ENCODE data around the gene RASSF7. TPM values are rescaled to one million over a fixed set of nuclear protein-coding genes. Genes with fewer than 3 reads are reported as not detected.

The RASSF7 gene
- total RNA-seq, 1 donor from 2014 or later = 32.3 TPM

DNA sequence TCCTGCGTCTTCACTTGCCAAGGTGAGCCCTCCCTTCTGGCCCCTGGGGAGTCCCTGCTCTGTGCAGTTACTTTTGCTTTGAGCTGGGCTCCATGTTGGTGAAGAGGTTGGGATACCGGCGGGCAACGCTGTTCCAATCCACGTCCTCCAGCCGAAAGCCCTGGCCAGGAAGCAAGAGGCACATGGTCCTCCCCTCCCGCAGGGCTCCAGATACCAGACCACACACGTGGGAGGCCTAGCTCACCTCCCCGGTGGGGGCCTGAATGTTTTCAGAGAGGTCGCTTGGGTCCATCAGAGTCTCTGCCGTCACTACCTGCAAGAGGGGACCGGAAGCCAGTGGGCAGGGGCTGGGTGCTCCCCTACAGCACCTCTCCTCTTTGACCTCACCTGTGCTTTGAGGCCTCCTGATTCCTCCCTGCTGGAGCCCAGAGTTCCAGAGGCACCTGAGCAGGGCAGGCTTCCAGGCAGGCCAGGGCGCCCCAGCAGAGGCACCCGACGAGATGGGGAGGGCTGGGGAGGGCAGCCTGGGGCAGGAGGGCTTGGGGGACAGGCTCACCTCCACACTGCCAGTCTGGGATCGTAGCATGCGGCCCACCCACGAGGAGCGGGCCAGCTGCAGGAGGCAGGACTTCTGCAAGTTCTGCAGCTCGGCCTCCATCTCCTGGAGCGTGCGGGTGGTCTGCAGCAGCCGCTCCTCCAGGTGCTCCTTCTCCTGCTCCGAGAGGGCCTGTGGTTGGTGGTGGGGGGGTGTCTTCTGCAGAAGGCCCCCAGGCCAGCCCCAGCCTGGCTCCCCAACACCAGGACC lies 3.2 kb upstream of the RASSF7 start:
- Mint-ChIP-seq H3K9me3 (ENCODE audit: unreplicated experiment) (peaks cover 2% of the 10 kb centered on the region), H3K27me3 (ENCODE audit: low read depth, unreplicated experiment) (peaks cover 9% of the 10 kb centered on the region), H3K4me1 (ENCODE audit: low read depth, unreplicated experiment) (peaks cover 4% of the 10 kb centered on the region), H3K4me3 (ENCODE audit: unreplicated experiment) (no peak overlapping the region), H3K27ac (ENCODE audit: unreplicated experiment) (no peak overlapping the region), H3K36me3 (ENCODE audit: low read depth, unreplicated experiment) (peaks cover 1% of the 10 kb centered on the region)
- Histone ChIP-seq H3K4me1 (ENCODE audit: insufficient read depth, low read length) (peaks cover 8% of the 10 kb centered on the region), H2AFZ (ENCODE audit: low read depth, low read length) (no peak overlapping the region), H3K9me3 (ENCODE audit: insufficient read depth, low read depth, low read length) (no peaks in the 10 kb centered on the region), H3K4me3 (ENCODE audit: insufficient read depth, low read depth, low read length) (no peak overlapping the region), H3K79me2 (ENCODE audit: insufficient read depth, low read length) (no peaks in the 10 kb centered on the region), H4K20me1 (ENCODE audit: insufficient read depth, low read length) (no peaks in the 10 kb centered on the region), H3K27me3 (ENCODE audit: insufficient read depth, low read length) (peaks cover 23% of the 10 kb centered on the region), H3K27ac (ENCODE audit: low read depth, low read length) (no peak overlapping the region), H3K9ac (ENCODE audit: low read length) (no peak overlapping the region), H3K36me3 (ENCODE audit: insufficient read depth, low read length) (no peaks in the 10 kb centered on the region), H3K4me2 (ENCODE audit: low read length) (no peak overlapping the region)
- DNase-seq (ENCODE audit: low read depth) (no peak), FAIRE-seq (no peak)
- TF ChIP-seq, protein P1, sequence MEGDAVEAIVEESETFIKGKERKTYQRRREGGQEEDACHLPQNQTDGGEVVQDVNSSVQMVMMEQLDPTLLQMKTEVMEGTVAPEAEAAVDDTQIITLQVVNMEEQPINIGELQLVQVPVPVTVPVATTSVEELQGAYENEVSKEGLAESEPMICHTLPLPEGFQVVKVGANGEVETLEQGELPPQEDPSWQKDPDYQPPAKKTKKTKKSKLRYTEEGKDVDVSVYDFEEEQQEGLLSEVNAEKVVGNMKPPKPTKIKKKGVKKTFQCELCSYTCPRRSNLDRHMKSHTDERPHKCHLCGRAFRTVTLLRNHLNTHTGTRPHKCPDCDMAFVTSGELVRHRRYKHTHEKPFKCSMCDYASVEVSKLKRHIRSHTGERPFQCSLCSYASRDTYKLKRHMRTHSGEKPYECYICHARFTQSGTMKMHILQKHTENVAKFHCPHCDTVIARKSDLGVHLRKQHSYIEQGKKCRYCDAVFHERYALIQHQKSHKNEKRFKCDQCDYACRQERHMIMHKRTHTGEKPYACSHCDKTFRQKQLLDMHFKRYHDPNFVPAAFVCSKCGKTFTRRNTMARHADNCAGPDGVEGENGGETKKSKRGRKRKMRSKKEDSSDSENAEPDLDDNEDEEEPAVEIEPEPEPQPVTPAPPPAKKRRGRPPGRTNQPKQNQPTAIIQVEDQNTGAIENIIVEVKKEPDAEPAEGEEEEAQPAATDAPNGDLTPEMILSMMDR (IDR thresholded peaks at IDR 0.05; ENCODE audit: insufficient read depth, low read depth, low read length) = no peak
- no peak for TF ChIP-seq EZH2 (IDR thresholded peaks at IDR 0.05; ENCODE audit: insufficient read depth, low read length)

DNA sequence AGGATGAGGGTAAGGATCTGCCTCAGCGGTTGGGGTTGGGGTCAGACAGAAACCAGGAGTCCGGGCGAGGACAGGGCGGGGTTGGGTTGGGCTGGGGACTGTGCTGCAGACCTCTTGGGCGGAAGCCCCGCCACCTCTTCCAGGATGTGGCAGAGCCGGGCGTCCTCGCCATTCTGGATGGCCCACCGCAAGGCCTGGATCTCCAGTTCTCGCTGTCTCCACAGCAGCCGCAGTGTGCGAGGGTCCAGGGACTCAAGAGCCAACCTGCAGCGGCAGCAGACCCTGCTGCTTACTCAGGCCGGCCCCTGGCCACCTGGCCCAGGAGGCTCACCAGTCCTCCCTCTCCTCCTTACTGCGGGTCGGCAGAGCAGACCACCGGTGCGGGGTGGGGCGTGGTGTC lies 2.3 kb upstream of the RASSF7 start:
- TF ChIP-seq, protein P1 (IDR thresholded peaks at IDR 0.05; ENCODE audit: insufficient read depth, low read depth, low read length) = no peak
- TF ChIP-seq EZH2 (IDR thresholded peaks at IDR 0.05; ENCODE audit: insufficient read depth, low read length) = no peak
- Mint-ChIP-seq H3K4me3 (ENCODE audit: unreplicated experiment) (no peak overlapping the region), H3K27ac (ENCODE audit: unreplicated experiment) (no peak overlapping the region), H3K27me3 (ENCODE audit: low read depth, unreplicated experiment) (peaks cover 9% of the 10 kb centered on the region), H3K36me3 (ENCODE audit: low read depth, unreplicated experiment) (peaks cover 1% of the 10 kb centered on the region), H3K9me3 (ENCODE audit: unreplicated experiment) (peaks cover 2% of the 10 kb centered on the region), H3K4me1 (ENCODE audit: low read depth, unreplicated experiment) (peaks cover 4% of the 10 kb centered on the region)
- no peaks in the 10 kb centered on the region for H4K20me1 ChIP-seq (ENCODE audit: insufficient read depth, low read length)
- no peaks in the 10 kb centered on the region for H3K79me2 ChIP-seq (ENCODE audit: insufficient read depth, low read length)
- H3K9me3 ChIP-seq (ENCODE audit: insufficient read depth, low read depth, low read length) = no peaks in the 10 kb centered on the region
- H3K4me1 ChIP-seq (ENCODE audit: insufficient read depth, low read length) = peaks cover 8% of the 10 kb centered on the region
- H3K27me3 ChIP-seq (ENCODE audit: insufficient read depth, low read length) = peaks cover 23% of the 10 kb centered on the region
- H3K27ac ChIP-seq (ENCODE audit: low read depth, low read length) = no peak overlapping the region
- no peak overlapping the region for H3K4me2 ChIP-seq (ENCODE audit: low read length)
- H3K4me3 ChIP-seq (ENCODE audit: insufficient read depth, low read depth, low read length) = no peak overlapping the region
- no peak overlapping the region for H2AFZ ChIP-seq (ENCODE audit: low read depth, low read length)
- no peak overlapping the region for H3K9ac ChIP-seq (ENCODE audit: low read length)
- DNase-seq (ENCODE audit: low read depth) (no peak), FAIRE-seq (no peak)
- H3K36me3 ChIP-seq (ENCODE audit: insufficient read depth, low read length) = no peaks in the 10 kb centered on the region

DNA sequence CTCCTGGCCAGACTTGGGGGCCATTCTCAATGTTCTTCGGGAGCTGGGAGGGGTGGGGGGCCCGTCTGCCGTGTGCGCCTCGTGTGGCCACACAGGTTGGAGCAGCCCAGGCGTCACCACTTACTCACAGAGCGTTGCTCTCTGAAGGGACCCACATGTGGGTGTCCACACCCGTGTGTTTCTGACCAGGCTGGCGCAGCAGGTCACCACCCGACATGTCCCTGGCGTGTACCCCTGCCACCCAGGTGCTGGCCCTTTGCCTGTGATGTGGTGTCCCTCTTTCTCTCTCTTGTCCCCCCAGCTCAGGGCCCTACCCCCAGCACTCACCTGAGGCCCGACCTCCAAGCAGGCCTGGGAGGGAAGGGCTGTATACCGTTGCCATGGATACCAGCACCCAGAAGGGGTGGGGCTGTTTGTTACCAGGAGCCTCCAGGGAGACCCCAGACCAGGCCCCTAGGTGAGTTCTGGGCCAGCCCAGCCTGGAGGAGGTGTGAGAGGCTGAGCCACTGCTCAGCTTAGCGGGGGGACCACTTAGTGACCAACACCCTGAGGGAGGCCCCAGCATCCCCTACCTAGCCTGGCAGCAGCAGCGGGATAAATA lies 1.6 kb upstream of the RASSF7 start:
- no peak for DNase-seq (ENCODE audit: low read depth)
- FAIRE-seq = no peak
- Histone ChIP-seq H3K4me1 (ENCODE audit: insufficient read depth, low read length) (peaks cover 8% of the 10 kb centered on the region), H3K4me2 (ENCODE audit: low read length) (no peak overlapping the region), H3K27ac (ENCODE audit: low read depth, low read length) (no peak overlapping the region), H3K9me3 (ENCODE audit: insufficient read depth, low read depth, low read length) (no peaks in the 10 kb centered on the region), H3K79me2 (ENCODE audit: insufficient read depth, low read length) (no peaks in the 10 kb centered on the region), H3K4me3 (ENCODE audit: insufficient read depth, low read depth, low read length) (no peak overlapping the region), H3K36me3 (ENCODE audit: insufficient read depth, low read length) (no peaks in the 10 kb centered on the region), H4K20me1 (ENCODE audit: insufficient read depth, low read length) (no peaks in the 10 kb centered on the region), H3K9ac (ENCODE audit: low read length) (no peak overlapping the region), H2AFZ (ENCODE audit: low read depth, low read length) (no peak overlapping the region), H3K27me3 (ENCODE audit: insufficient read depth, low read length) (peaks cover 23% of the 10 kb centered on the region)
- no peak overlapping the region for H3K27ac Mint-ChIP-seq (ENCODE audit: unreplicated experiment)
- peaks cover 6% of the 10 kb centered on the region for H3K36me3 Mint-ChIP-seq (ENCODE audit: low read depth, unreplicated experiment)
- peaks cover 2% of the 10 kb centered on the region for H3K9me3 Mint-ChIP-seq (ENCODE audit: unreplicated experiment)
- H3K4me3 Mint-ChIP-seq (ENCODE audit: unreplicated experiment) = no peak overlapping the region
- no peak for TF ChIP-seq EZH2 (IDR thresholded peaks at IDR 0.05; ENCODE audit: insufficient read depth, low read length)
- TF ChIP-seq, protein P1 (IDR thresholded peaks at IDR 0.05; ENCODE audit: insufficient read depth, low read depth, low read length) = no peak
- peaks cover 9% of the 10 kb centered on the region for H3K27me3 Mint-ChIP-seq (ENCODE audit: low read depth, unreplicated experiment)
- H3K4me1 Mint-ChIP-seq (ENCODE audit: low read depth, unreplicated experiment) = peaks cover 4% of the 10 kb centered on the region
